Skin epidermis (tissue), 12 donors: ENCODE data around the gene CADM2.

ENCODE experiments used
- H3K27ac ChIP-seq, 21 experiments: fragments of 200-600 bp; sonication (generic) in 11 of 21; one replicate each; pipeline ENCODE4 v1.5.0; 2020; ENCODE audit warnings: mild to moderate bottlenecking in 3 of 21, inconsistent platforms in 2 of 21, moderate library complexity in 2 of 21
- H3K4me3 ChIP-seq, 7 experiments: fragments of 200-600 bp; sonication (generic) in 2 of 7; one replicate each; pipeline ENCODE4 v1.5.0; 2020; ENCODE audit warnings: inconsistent platforms in 2 of 7, mild to moderate bottlenecking in 2 of 7, moderate library complexity in 1 of 7

Gene CADM2

GRCh38 chr3:85846940-85847339 is 888.2 kb downstream of the CADM2 start:
- H3K27ac ChIP-seq = no peak overlapping the region
- H3K4me3 ChIP-seq = no peak overlapping the region

GRCh38 chr3:85851071-85851470 is 892.3 kb downstream of the CADM2 start:
- Histone ChIP-seq H3K27ac (no peak overlapping the region), H3K4me3 (no peak overlapping the region)

- no peak overlapping the region for H3K4me3 ChIP-seq
Measured at GRCh38 chr3:85853805-85854204, 895.0 kb downstream of the CADM2 start.

GRCh38 chr3:85862893-85863455 is 904.2 kb downstream of the CADM2 start:
- no peak overlapping the region for H3K27ac ChIP-seq
- no peak overlapping the region for H3K4me3 ChIP-seq

More at GRCh38 chr3:85853805-85854204, 895.0 kb downstream of the CADM2 start:
- no peak overlapping the region for H3K27ac ChIP-seq

GRCh38 chr3:85864896-85865295 is 906.1 kb downstream of the CADM2 start:
- no peak overlapping the region for H3K4me3 ChIP-seq
- H3K27ac ChIP-seq = no peak overlapping the region

- no peak overlapping the region for H3K4me3 ChIP-seq
Measured at GRCh38 chr3:85867072-85867471, 908.3 kb downstream of the CADM2 start.

GRCh38 chr3:85875589-85875988 is 916.8 kb downstream of the CADM2 start:
- Histone ChIP-seq H3K27ac (no peak overlapping the region), H3K4me3 (no peak overlapping the region)

More at GRCh38 chr3:85867072-85867471, 908.3 kb downstream of the CADM2 start:
- no peak overlapping the region for H3K27ac ChIP-seq

GRCh38 chr3:85877631-85878030 is 918.8 kb downstream of the CADM2 start:
- no peak overlapping the region for H3K27ac ChIP-seq
- no peak overlapping the region for H3K4me3 ChIP-seq

GRCh38 chr3:85881833-85882393 is 923.1 kb downstream of the CADM2 start:
- H3K4me3 ChIP-seq = no peak overlapping the region
- no peak overlapping the region for H3K27ac ChIP-seq

GRCh38 chr3:85890043-85890555 is 931.3 kb downstream of the CADM2 start:
- Histone ChIP-seq H3K27ac (no peak overlapping the region), H3K4me3 (no peak overlapping the region)

- Histone ChIP-seq H3K4me3 (no peak overlapping the region), H3K27ac (no peak overlapping the region)
Measured at GRCh38 chr3:85903434-85903833, 944.6 kb downstream of the CADM2 start.

- no peak overlapping the region for H3K4me3 ChIP-seq
- no peak overlapping the region for H3K27ac ChIP-seq
Measured at GRCh38 chr3:85912980-85913379, 954.2 kb downstream of the CADM2 start.

- H3K27ac ChIP-seq = no peak overlapping the region
- no peak overlapping the region for H3K4me3 ChIP-seq
Measured at GRCh38 chr3:85922374-85922773, 963.6 kb downstream of the CADM2 start.

GRCh38 chr3:85930718-85931117 is 971.9 kb downstream of the CADM2 start:
- no peak overlapping the region for H3K27ac ChIP-seq
- H3K4me3 ChIP-seq = no peak overlapping the region

- Histone ChIP-seq H3K4me3 (no peak overlapping the region), H3K27ac (no peak overlapping the region)
Measured at GRCh38 chr3:85933326-85933725, 974.5 kb downstream of the CADM2 start.

- Histone ChIP-seq H3K27ac (no peak overlapping the region), H3K4me3 (no peak overlapping the region)
Measured at GRCh38 chr3:85935171-85935570, 976.4 kb downstream of the CADM2 start.

- H3K4me3 ChIP-seq = no peak overlapping the region
- H3K27ac ChIP-seq = no peak overlapping the region
Measured at GRCh38 chr3:85939074-85939482, 980.3 kb downstream of the CADM2 start.

- Histone ChIP-seq H3K4me3 (no peak overlapping the region), H3K27ac (no peak overlapping the region)
Measured at GRCh38 chr3:85950435-85950834, 991.6 kb downstream of the CADM2 start.

- Histone ChIP-seq H3K4me3 (no peak overlapping the region), H3K27ac (no peak overlapping the region)
Measured at GRCh38 chr3:85960793-85961192, 1002.0 kb downstream of the CADM2 start.

GRCh38 chr3:85977615-85978338 is 1019.0 kb downstream of the CADM2 start:
- no peak overlapping the region for H3K4me3 ChIP-seq

GRCh38 chr3:85979034-85979433 is 1020.2 kb downstream of the CADM2 start:
- no peak overlapping the region for H3K27ac ChIP-seq
- H3K4me3 ChIP-seq = no peak overlapping the region

More at GRCh38 chr3:85977615-85978338, 1019.0 kb downstream of the CADM2 start:
- no peak overlapping the region for H3K27ac ChIP-seq
